Measurements from ENCODE around the gene POFUT1.

POFUT1 gene

DNA sequence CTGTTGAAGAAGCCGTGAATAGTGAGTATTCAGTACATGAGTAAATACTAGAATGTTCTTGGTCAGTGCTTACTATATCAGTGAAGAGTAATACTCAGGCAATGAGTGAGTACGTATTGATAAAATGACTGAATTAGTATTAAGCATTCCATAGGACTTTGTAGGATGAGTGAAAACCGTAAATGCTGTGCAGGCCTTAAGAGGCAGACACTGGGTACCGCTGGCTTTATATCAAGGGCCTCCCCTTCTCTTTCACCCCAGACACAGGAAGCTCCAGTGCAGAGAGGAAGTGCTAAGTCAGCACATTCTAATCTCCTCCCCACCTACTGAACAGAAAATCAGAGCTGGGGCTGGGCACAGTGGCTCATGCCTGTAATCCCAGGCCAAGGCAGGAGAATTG lies 24.2 kb downstream of the POFUT1 start:
- H3K9me3 ChIP-seq (ENCODE audit: control insufficient read depth, insufficient read depth, low read depth, low read length): no peaks in the 10 kb centered on the region
- H3K27ac ChIP-seq (ENCODE audit: extremely low read depth, low read depth, low read length): no peak overlapping the region
- no peak overlapping the region for H3K4me3 ChIP-seq (ENCODE audit: low read depth, low read length)
- ChIA-PET CTCF (no interaction called here), POLR2A (no interaction called here)
- no peaks in the 10 kb centered on the region for H3K4me1 ChIP-seq (ENCODE audit: control insufficient read depth, insufficient read depth, low read length)
- peaks cover 14 to 94% of the 10 kb centered on the region in 2 experiments for H3K36me3 ChIP-seq (ENCODE audit: control insufficient read depth in 2 of 2, insufficient read depth in 1 of 2, low read length in 2 of 2)
- TF ChIP-seq, protein P1, sequence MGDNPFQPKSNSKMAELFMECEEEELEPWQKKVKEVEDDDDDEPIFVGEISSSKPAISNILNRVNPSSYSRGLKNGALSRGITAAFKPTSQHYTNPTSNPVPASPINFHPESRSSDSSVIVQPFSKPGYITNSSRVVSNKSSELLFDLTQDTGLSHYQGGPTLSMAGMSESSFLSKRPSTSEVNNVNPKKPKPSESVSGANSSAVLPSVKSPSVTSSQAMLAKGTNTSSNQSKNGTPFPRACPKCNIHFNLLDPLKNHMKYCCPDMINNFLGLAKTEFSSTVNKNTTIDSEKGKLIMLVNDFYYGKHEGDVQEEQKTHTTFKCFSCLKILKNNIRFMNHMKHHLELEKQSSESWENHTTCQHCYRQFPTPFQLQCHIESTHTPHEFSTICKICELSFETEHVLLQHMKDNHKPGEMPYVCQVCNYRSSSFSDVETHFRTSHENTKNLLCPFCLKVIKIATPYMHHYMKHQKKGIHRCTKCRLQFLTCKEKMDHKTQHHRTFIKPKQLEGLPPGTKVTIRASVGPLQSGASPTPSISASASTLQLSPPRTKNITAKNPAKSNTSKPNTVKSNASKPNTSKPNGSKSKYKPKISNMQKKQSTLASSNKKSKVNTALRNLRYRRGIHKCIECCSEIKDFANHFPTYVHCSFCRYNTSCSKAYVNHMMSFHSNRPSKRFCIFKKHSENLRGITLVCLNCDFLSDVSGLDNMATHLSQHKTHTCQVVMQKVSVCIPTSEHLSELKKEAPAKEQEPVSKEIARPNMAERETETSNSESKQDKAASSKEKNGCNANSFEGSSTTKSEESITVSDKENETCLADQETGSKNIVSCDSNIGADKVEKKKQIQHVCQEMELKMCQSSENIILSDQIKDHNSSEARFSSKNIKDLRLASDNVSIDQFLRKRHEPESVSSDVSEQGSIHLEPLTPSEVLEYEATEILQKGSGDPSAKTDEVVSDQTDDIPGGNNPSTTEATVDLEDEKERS (tag by site-specific recombination; IDR thresholded peaks at IDR 0.05): no peak
- TF ChIP-seq ZNF501 (tag by site-specific recombination; IDR thresholded peaks at IDR 0.05) (no peak), ZBTB8A (tag by site-specific recombination; IDR thresholded peaks at IDR 0.05) (no peak), RBAK (tag by site-specific recombination; IDR thresholded peaks at IDR 0.05) (no peak), ZNF830 (tag by site-specific recombination; IDR thresholded peaks at IDR 0.05; ENCODE audit: low read depth) (no peak), ZNF140 (tag by site-specific recombination; IDR thresholded peaks at IDR 0.05) (no peak), ZNF521 (tag by site-specific recombination; IDR thresholded peaks at IDR 0.05) (no peak), ZFP41 (tag by site-specific recombination; IDR thresholded peaks at IDR 0.05; ENCODE audit: borderline replicate concordance) (no peak), ZNF785 (tag by site-specific recombination; IDR thresholded peaks at IDR 0.05) (no peak), ZNF658 (tag by site-specific recombination; IDR thresholded peaks at IDR 0.05) (no peak), GLIS2 (tag by site-specific recombination; IDR thresholded peaks at IDR 0.05) (no peak), ZNF423 (tag by site-specific recombination; IDR thresholded peaks at IDR 0.05) (no peak), REPIN1 (tag by site-specific recombination; IDR thresholded peaks at IDR 0.05; ENCODE audit: low read depth) (no peak), ZNF335 (tag by site-specific recombination; conservative IDR thresholded peaks at IDR 0.05) (no peak), ZNF266 (tag by site-specific recombination; IDR thresholded peaks at IDR 0.05; ENCODE audit: low read depth) (no peak), ZNF211 (tag by site-specific recombination; IDR thresholded peaks at IDR 0.05; ENCODE audit: low read depth) (no peak), ZNF529 (tag by site-specific recombination; IDR thresholded peaks at IDR 0.05; ENCODE audit: insufficient replicate concordance) (no peak)
- TF ChIP-seq, protein P2, sequence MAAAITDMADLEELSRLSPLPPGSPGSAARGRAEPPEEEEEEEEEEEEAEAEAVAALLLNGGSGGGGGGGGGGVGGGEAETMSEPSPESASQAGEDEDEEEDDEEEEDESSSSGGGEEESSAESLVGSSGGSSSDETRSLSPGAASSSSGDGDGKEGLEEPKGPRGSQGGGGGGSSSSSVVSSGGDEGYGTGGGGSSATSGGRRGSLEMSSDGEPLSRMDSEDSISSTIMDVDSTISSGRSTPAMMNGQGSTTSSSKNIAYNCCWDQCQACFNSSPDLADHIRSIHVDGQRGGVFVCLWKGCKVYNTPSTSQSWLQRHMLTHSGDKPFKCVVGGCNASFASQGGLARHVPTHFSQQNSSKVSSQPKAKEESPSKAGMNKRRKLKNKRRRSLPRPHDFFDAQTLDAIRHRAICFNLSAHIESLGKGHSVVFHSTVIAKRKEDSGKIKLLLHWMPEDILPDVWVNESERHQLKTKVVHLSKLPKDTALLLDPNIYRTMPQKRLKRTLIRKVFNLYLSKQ (tag by site-specific recombination; IDR thresholded peaks at IDR 0.05; ENCODE audit: borderline replicate concordance): no peak

DNA sequence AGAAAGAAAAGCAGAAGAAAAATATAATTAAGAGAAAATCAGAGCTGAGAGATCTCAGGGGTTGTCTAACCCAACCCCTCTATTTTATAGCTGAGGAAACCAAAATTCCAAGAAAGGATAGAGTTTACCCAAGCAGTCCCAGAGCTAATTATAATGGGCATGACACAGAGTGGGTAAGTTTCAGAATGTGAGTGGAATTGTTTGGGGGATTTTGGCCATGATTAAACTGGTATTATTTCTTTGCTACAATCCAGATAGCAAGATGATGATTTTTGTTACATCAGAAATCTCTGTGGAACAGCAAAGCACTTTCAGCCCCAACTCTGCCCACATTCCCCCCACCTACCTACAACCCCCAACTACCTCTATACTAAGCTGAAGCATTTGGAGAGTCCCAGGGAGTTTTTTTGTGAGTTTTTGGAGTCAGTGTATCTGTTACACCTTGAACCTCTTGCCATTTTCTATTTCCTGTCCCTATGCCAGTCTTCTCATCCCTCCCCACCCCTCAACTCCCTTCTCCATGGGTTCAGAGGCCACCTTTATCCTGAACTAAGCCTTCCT lies 24.7 kb downstream of the POFUT1 start:
- Histone ChIP-seq H3K9me3 (ENCODE audit: control insufficient read depth, insufficient read depth, low read depth, low read length) (no peaks in the 10 kb centered on the region), H3K27ac (ENCODE audit: extremely low read depth, low read depth, low read length) (no peak overlapping the region), H3K4me3 (ENCODE audit: low read depth, low read length) (no peak overlapping the region), H3K4me1 (ENCODE audit: control insufficient read depth, insufficient read depth, low read length) (no peaks in the 10 kb centered on the region), H3K36me3 (ENCODE audit: control insufficient read depth in 2 of 2, insufficient read depth in 1 of 2, low read length in 2 of 2) (peaks cover 8 to 92% of the 10 kb centered on the region in 2 experiments)
- POLR2A ChIA-PET: no interaction called here
- TF ChIP-seq GLIS2 (tag by site-specific recombination; IDR thresholded peaks at IDR 0.05) (no peak), ZNF670 (tag by site-specific recombination; IDR thresholded peaks at IDR 0.05; ENCODE audit: low read depth) (no peak), ZFHX2 (tag by site-specific recombination; conservative IDR thresholded peaks at IDR 0.05) (no peak), REPIN1 (tag by site-specific recombination; IDR thresholded peaks at IDR 0.05; ENCODE audit: low read depth) (no peak), ZNF132 (tag by site-specific recombination; IDR thresholded peaks at IDR 0.05; ENCODE audit: borderline replicate concordance) (no peak), ZNF114 (tag by site-specific recombination; IDR thresholded peaks at IDR 0.05) (no peak)
- TF ChIP-seq, protein P3, sequence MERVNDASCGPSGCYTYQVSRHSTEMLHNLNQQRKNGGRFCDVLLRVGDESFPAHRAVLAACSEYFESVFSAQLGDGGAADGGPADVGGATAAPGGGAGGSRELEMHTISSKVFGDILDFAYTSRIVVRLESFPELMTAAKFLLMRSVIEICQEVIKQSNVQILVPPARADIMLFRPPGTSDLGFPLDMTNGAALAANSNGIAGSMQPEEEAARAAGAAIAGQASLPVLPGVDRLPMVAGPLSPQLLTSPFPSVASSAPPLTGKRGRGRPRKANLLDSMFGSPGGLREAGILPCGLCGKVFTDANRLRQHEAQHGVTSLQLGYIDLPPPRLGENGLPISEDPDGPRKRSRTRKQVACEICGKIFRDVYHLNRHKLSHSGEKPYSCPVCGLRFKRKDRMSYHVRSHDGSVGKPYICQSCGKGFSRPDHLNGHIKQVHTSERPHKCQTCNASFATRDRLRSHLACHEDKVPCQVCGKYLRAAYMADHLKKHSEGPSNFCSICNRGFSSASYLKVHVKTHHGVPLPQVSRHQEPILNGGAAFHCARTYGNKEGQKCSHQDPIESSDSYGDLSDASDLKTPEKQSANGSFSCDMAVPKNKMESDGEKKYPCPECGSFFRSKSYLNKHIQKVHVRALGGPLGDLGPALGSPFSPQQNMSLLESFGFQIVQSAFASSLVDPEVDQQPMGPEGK (tag by site-specific recombination; IDR thresholded peaks at IDR 0.05): no peak
- CTCF ChIA-PET: interaction anchor here (0.7 kb wide), 1 partner anchor 239 kb away, joined by 6 read pairs; no protein-coding TSS in a partner anchor
